IPS DF 4.7 (cell line): ENCODE measurements around the gene SPATS2L.

Experiments used
- DNase-seq: peaks from one replicate; pipeline ENCODE4 v3.0.0-alpha.2; 2013; ENCODE audit warnings: low spot score; ENCODE audit errors: extremely low read depth

SPATS2L gene

GRCh38 chr2:200348897-200349563 is 42.5 kb downstream of the SPATS2L start:
- DNase-seq = no peak

DNA sequence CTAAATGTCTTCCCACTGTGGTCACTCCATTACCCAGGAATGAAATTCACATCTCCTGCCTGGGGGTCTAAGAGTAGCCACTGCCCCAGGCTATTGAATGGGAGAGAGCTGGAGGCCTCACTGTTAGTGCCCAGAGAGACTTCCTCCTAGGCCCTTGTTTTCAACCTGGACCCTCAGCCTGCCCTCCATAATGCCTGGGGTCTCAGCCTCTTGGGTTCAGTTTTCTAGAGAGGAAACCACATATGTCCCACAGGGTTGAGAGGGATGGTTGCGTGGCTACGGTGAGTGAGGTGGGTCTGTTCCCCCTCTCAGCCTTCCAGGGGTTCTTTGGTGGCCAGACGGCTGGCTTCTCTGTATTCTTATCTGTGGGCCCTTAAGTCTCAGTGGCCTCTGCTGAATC is 43.4 kb downstream of the SPATS2L start:
- no peak for DNase-seq

- no peak for DNase-seq
Observed at GRCh38 chr2:200350850-200351285, 44.4 kb downstream of the SPATS2L start.

GRCh38 chr2:200351815-200352214 is 45.3 kb downstream of the SPATS2L start:
- no peak for DNase-seq

- DNase-seq = no peak
Observed at GRCh38 chr2:200352636-200353035, 46.1 kb downstream of the SPATS2L start.

GRCh38 chr2:200353120-200353519 is 46.6 kb downstream of the SPATS2L start:
- no peak for DNase-seq

DNA sequence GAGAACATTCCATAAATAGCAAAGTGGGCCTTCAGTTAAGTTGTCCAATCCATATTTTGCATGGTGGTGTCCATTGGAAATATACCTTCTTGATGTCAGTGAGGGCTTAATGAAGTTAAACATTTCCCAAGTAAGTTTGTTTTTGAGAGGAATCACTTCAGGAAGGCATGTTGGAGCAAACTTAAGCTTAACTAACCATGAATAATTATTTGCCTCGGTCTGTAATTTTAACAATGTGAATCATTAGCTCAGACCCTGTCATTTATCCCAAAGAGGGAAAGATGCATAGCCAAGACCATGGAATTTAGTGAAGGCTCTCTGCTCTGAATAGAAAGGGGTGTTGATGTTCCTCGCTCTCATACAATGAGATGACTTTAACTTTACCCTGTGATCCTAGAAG is 47.4 kb downstream of the SPATS2L start:
- DNase-seq = no peak

DNA sequence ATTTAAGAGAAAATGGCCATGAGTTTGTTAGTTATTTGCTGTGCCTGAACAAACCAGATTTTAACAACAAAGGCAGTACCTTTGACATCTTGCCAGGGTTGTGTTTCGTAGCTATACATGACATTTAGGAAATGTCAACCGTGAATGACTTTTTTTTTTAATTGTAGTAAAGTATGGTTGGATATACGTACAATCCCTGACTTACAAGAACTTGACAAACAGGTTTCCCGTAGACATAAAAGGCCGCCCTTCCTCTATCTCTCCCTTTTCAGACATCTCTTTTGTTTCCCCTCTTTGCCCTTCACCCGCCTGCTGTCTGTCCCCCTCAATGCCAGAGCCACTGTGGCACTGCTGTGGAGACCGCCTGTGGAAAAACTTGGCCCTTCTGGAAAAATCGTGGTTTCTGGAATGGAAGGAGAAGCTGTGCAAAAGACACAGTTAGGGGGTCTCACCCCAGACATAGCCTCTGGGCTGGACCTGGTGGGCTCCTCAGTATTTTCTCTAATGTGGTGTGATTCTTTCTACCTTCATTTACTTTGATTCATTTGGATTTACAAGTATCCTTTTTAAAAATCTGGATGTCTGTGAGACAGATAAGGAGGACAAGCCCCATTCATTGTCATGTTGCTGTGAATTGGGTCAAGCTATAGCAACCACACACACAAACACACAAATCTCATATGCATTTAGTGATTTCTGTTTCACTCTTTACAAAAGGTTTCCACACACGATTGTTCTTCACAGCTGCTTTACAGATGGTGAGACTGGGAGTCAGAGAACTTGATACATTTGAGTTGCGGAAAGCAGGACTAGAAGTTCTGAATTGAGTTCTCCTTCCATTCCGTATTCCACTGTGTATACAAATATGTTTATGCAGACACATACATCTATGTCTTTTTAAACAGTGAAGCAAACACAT is 48.6 kb downstream of the SPATS2L start:
- DNase-seq = no peak

DNA sequence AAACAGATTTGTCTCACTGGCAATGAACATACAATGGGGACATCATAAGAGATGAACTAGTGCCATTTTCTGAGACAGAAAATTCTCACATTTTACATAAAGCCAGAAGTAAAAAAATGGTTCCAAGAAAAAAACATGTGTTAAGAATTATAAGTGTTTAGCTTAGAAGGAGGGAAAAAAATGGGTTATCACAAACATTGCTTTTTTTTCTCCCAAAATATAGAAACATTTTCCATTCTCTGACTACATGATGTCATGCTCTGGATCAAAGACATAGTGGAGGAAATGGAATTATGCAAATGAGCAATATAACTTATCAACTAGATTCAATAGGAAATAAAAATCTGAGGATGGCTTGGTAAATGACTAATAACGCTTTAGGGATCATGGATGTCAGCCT is 49.8 kb downstream of the SPATS2L start:
- no peak for DNase-seq

DNA sequence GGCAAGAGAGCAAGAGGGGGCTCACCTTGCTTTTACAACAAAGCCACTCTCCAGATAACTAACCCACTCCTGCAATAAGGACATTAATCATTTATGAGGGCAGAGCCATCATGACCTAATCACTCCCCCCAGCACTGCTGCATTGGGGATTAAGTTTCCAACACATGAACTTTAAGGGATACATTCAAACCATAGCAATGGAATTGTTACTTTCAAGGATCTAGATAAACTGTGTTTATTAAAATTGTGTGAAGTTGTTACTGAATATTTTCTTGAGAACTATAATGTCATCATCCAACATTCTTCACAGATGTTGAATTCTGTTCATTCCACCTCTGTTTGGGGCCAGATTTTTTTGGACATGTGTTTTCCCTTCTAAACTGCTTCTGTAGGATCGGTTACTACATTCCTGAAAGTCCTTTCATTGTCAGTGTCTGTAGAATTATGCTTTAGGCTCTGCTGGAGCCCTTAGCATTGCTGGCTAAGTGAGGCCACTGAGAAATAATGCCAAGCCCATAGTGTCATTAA is 50.4 kb downstream of the SPATS2L start:
- no peak for DNase-seq

DNA sequence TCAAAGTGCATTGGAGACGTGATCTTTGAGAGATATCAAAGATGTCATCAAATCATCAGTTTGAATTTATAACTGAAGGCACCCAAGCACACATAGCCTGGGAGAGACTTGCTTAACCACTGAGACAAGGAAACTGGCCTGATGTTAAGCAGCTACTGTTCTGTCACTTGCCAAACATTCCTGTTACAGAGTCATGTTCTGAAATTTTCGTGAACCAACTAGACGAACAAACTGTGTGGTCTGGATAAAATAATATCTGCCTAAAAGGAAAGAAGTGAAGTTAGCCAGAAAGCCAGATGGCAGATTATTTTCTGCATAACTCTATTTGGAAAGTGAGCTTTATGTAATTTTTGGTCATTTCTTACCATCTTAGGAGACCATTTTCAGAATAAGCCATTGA is 51.4 kb downstream of the SPATS2L start:
- DNase-seq = no peak

GRCh38 chr2:200359552-200359951 is 53.1 kb downstream of the SPATS2L start:
- DNase-seq = no peak

- no peak for DNase-seq
Observed at GRCh38 chr2:200360364-200360763, 53.9 kb downstream of the SPATS2L start.

DNA sequence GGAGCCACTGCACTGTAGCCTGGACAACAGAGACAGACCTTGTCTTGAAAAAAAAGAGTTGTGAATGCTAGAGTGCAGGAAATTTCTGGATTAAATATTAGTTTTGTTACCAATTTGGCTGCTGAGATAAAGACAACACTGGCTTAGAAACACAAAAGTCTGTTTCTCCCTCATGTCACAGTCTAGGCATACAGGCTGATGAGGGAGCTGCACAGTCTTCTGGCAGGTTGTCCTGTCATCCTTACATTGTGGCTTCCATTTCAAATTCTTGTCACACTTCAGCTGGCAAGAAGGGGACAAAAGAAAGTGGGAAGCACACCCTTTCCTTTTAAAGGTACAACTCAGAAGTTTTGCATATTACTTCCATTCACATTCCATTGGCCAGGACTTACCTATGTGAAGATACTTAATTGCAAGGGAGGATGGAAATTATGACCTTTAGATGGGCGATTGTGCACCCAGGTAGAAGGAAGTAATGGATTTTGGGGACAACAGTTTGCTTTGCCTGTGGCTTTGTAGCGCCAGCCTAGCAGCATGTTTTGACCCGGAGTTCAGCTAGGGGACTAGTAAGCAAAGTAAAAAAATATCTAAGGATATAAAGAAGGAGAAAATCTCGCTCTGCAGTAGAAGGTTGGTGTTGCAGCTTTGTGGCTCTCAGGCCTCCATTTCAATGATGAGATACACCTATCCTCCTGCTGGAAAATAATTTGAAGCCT is 55.9 kb downstream of the SPATS2L start:
- no peak for DNase-seq

DNA sequence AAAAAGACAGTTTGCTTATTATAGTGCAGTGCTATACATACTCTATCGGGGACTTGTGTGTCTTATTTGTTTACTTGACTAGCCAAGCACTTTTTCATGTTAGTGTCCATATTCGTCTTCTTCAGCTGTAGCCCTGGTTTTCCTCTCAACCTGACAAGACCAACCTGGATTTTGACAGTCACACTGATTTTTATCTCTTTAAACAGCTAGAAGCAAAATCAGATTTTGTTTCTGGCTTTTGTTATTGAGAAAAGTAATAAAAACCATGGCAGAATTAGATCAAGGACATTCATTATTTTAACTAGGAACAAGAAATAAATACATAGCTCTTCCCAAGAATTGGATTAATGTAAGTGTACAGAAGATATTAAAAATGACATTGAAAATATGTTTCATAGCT is 56.8 kb downstream of the SPATS2L start:
- DNase-seq = no peak

- no peak for DNase-seq
Observed at GRCh38 chr2:200364142-200364541, 57.6 kb downstream of the SPATS2L start.

- DNase-seq = no peak
Observed at GRCh38 chr2:200364620-200365019, 58.1 kb downstream of the SPATS2L start.

- no peak for DNase-seq
Observed at GRCh38 chr2:200365209-200365608, 58.7 kb downstream of the SPATS2L start.

- DNase-seq = no peak
Observed at GRCh38 chr2:200367155-200367554, 60.7 kb downstream of the SPATS2L start.

DNA sequence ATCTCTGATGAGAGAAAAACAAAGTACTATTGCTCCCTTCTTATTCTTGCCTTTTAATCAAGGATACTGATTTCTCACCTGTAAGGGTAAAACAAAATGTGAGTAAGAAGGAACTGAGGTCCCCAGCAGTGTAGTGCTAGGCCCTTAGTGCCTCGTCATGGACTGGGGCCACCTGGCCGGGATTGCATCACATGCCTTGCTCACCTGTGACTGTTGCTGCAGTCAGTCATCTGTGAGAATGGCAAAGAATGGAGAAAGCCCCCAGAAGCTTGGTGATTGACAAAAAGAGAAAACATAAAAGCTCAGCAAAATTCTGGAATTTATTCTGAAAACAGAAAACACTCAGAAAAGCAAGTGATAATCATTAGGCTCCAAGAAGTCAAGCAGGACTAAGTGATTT is 63.4 kb downstream of the SPATS2L start:
- DNase-seq = no peak

- DNase-seq = no peak
Observed at GRCh38 chr2:200373231-200373630, 66.7 kb downstream of the SPATS2L start.

GRCh38 chr2:200373973-200374416 is 67.5 kb downstream of the SPATS2L start:
- DNase-seq = no peak
